Panc1 (cell line): Measurements from ENCODE around the gene STRA6.

Experiments
- CTCF ChIP-seq: fragments of 450-650 bp; IDR thresholded peaks from 2 replicates; pipeline ENCODE4 v1.5.1; 2017; ENCODE audit warnings: mild to moderate bottlenecking
- POLR2AphosphoS5 ChIP-seq: IDR thresholded peaks from 2 replicates; pipeline ENCODE4 v1.6.1; 2012; ENCODE audit warnings: mild to moderate bottlenecking, low read depth, low read length, moderate library complexity
- REST ChIP-seq, 2 experiments: IDR thresholded peaks; 2 replicates each; pipeline ENCODE4 v1.6.1; 2011 to 2012; ENCODE audit warnings: low read depth in 2 of 2, control low read depth in 1 of 2, low read length in 1 of 2, mild to moderate bottlenecking in 1 of 2, moderate library complexity in 1 of 2; ENCODE audit not compliant: insufficient read depth in 1 of 2
- TCF7L2 ChIP-seq: IDR thresholded peaks from 2 replicates; pipeline ENCODE4 v1.6.1; 2011; ENCODE audit warnings: mild to moderate bottlenecking, low read depth, low read length, inconsistent platforms

GRCh38 chr15:74245342-74245931, 42.9 kb upstream of the STRA6 start:
- TF ChIP-seq CTCF (no peak), REST (IDR thresholded peaks at IDR 0.05; ENCODE audit: insufficient read depth in 1 of 2, low read depth in 2 of 2, low read length in 1 of 2) (no peak), POLR2AphosphoS5 (no peak), TCF7L2 (no peak)
